Mesendoderm (in vitro differentiated cells): ENCODE measurements around the gene C1QC.

ENCODE experiments used
- DNase-seq: peaks from one replicate; pipeline ENCODE4 v3.0.0; 2013
- H2AK5ac ChIP-seq: 2 replicates; pipeline ENCODE4 v1.6.1; 2013; ENCODE audit warnings: low read length, inconsistent platforms
- H2BK120ac ChIP-seq: 2 replicates; pipeline ENCODE4 v1.6.1; 2013; ENCODE audit warnings: low read depth, mild to moderate bottlenecking, low read length, moderate library complexity, mixed read lengths
- H2BK15ac ChIP-seq: replicated peaks from 2 replicates; pipeline ENCODE4 v1.6.1; 2013; ENCODE audit warnings: low read depth, mild to moderate bottlenecking, moderate library complexity
- H2BK5ac ChIP-seq: 2 replicates; pipeline ENCODE4 v1.6.1; 2013; ENCODE audit warnings: low read length, inconsistent platforms
- H3K18ac ChIP-seq: 2 replicates; pipeline ENCODE4 v1.6.1; 2013; ENCODE audit warnings: mild to moderate bottlenecking, low read length, mixed read lengths
- H3K23ac ChIP-seq: one replicate; pipeline ENCODE4 v1.6.1; 2013; ENCODE audit warnings: low read length
- H3K27ac ChIP-seq: 2 replicates; pipeline ENCODE4 v1.5.1; 2013; ENCODE audit warnings: low read depth, mild to moderate bottlenecking, inconsistent platforms, low read length, moderate library complexity
- H3K27me3 ChIP-seq: 2 replicates; pipeline ENCODE4 v1.6.1; 2013; ENCODE audit warnings: low read length, control low read depth, mild to moderate bottlenecking, inconsistent platforms; ENCODE audit not compliant: insufficient read depth, poor library complexity
- H3K36me3 ChIP-seq: 2 replicates; pipeline ENCODE4 v1.6.1; 2013; ENCODE audit warnings: low read length, inconsistent platforms; ENCODE audit not compliant: control insufficient read depth, insufficient read depth
- H3K4ac ChIP-seq: one replicate; pipeline ENCODE4 v1.6.1; 2013; ENCODE audit warnings: low read depth, mild to moderate bottlenecking, low read length, moderate library complexity
- H3K4me1 ChIP-seq: 2 replicates; pipeline ENCODE4 v1.6.1; 2013; ENCODE audit warnings: low read depth, low read length, inconsistent platforms; ENCODE audit not compliant: control insufficient read depth
- H3K4me2 ChIP-seq: 2 replicates; pipeline ENCODE4 v1.6.1; 2013; ENCODE audit warnings: low read length
- H3K4me3 ChIP-seq: 2 replicates; pipeline ENCODE4 v1.5.1; 2013; ENCODE audit warnings: mild to moderate bottlenecking, low read length
- H3K56ac ChIP-seq: one replicate; pipeline ENCODE4 v1.6.1; 2013; ENCODE audit warnings: low read length
- H3K79me1 ChIP-seq: 2 replicates; pipeline ENCODE4 v1.6.1; 2013; ENCODE audit warnings: low read length, inconsistent platforms
- H3K79me2 ChIP-seq: 2 replicates; pipeline ENCODE4 v1.6.1; 2013; ENCODE audit warnings: mild to moderate bottlenecking, low read length; ENCODE audit not compliant: control insufficient read depth, insufficient read depth
- H3K9ac ChIP-seq: 2 replicates; pipeline ENCODE4 v1.6.1; 2013; ENCODE audit warnings: low read length, inconsistent platforms
- H4K5ac ChIP-seq: one replicate; pipeline ENCODE4 v1.6.1; 2013; ENCODE audit warnings: low read length
- H4K8ac ChIP-seq: one replicate; pipeline ENCODE4 v1.6.1; 2013; ENCODE audit warnings: low read depth, mild to moderate bottlenecking, control low read depth, low read length, moderate library complexity
- WGBS: extraction: QIAGEN DNeasy Blood & Tissue Kit; methylation state at CpG from one replicate; pipeline ENCODE4 v1.1.7; 2013; ENCODE audit warnings: low lambda C conversion rate, missing lambda C conversion rate; ENCODE audit not compliant: insufficient coverage; ENCODE audit errors: extremely low coverage; 5-methylcytosine and 5-hydroxymethylcytosine counted together

The C1QC gene

GRCh38 chr1:22629886-22630285 lies 13.5 kb upstream of the C1QC start:
- no peak overlapping the region for H2BK120ac ChIP-seq
- no peak overlapping the region for H3K56ac ChIP-seq
- no peak overlapping the region for H3K4me3 ChIP-seq
- H3K18ac ChIP-seq, result no peak overlapping the region
- no peak overlapping the region for H2BK5ac ChIP-seq
- no peak overlapping the region for H4K5ac ChIP-seq
- H2AK5ac ChIP-seq, result no peak overlapping the region
- H2BK15ac ChIP-seq, result no peak overlapping the region
- no CpG with 5 or more reads among the region's 2 CpGs for WGBS
- no peaks in the 10 kb centered on the region for H3K79me2 ChIP-seq
- H3K4me2 ChIP-seq, result no peak overlapping the region
- no peak overlapping the region for H3K23ac ChIP-seq
- no peaks in the 10 kb centered on the region for H3K79me1 ChIP-seq
- H3K27ac ChIP-seq, result no peak overlapping the region
- peaks cover 4% of the 10 kb centered on the region for H3K4me1 ChIP-seq
- DNase-seq, result no peak
- H3K9ac ChIP-seq, result no peak overlapping the region
- H4K8ac ChIP-seq, result no peak overlapping the region
- H3K4ac ChIP-seq, result no peak overlapping the region
- no peaks in the 10 kb centered on the region for H3K36me3 ChIP-seq
- H3K27me3 ChIP-seq, result no peaks in the 10 kb centered on the region

DNA sequence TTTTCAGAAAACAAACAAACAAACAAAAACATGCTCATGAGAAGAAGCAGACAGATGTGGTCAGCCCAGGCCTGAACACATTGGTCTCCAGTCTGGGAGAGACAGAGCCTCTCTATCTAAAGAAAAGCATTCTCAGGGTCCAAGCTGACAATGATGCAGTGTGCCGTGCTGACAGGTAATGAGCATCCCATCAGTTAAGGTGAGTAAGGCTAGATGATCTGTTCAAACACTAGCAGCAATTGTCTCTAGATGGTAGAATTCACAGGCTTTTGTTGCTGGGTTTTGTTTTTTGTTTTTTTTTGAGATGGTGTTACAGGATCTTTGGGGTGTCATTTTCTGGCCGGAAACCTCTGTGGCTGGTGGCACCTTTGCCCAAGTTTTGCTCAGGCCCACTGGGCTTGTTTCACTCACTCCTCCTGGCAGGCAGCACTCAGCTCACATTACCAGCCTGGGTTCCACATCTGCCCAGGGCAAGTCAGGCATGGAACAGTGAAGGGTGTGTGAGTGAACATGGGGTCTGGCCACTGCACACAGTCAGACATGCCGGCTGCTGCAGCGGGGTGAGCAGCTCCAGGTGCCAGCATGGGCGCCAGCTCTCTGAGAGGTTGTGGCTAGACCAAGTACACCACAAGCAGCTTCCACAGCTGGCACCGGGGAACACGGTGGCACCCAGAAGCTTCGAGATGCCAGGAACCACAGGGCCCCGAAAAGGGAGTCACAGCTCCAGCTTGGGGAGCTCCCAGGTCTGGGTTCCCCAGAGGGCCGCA lies 9.6 kb upstream of the C1QC start:
- Histone ChIP-seq H2BK15ac (no peak overlapping the region), H3K79me2 (no peaks in the 10 kb centered on the region), H2AK5ac (no peak overlapping the region), H3K79me1 (no peaks in the 10 kb centered on the region), H4K5ac (no peak overlapping the region), H3K9ac (no peak overlapping the region), H3K27ac (no peak overlapping the region), H3K56ac (no peak overlapping the region), H2BK120ac (no peak overlapping the region), H3K4ac (no peak overlapping the region), H3K4me1 (peaks cover 4% of the 10 kb centered on the region), H3K18ac (no peak overlapping the region), H3K4me2 (no peak overlapping the region), H2BK5ac (no peak overlapping the region), H3K23ac (no peak overlapping the region), H3K4me3 (no peak overlapping the region), H3K36me3 (no peaks in the 10 kb centered on the region), H4K8ac (no peak overlapping the region), H3K27me3 (no peaks in the 10 kb centered on the region)
- no CpG with 5 or more reads among the region's 10 CpGs for WGBS
- DNase-seq, result no peak

DNA sequence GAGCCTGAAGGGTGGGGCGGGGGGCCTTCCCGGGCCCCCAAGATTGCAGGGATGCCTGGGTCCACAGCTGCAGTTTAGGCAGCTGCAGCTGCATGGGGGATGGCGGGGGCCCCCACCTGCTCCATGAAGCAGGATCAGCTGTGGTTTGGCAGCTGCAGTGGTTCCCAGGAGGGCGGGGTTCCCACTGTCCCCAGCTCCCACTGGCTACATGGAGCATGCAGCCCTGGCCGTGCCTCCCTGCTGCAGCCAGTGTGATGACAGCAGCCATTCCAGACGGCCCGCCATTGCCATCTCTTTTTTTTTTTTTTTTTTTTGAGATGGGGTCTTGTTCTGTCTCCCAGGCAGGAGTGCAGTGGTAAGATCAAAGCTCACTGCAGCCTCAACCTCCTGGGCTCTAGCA lies 8.0 kb upstream of the C1QC start:
- H2BK5ac ChIP-seq, result no peak overlapping the region
- H3K4ac ChIP-seq, result no peak overlapping the region
- H3K4me2 ChIP-seq, result no peak overlapping the region
- H3K27ac ChIP-seq, result no peak overlapping the region
- no peak overlapping the region for H2AK5ac ChIP-seq
- no peak overlapping the region for H2BK120ac ChIP-seq
- H3K18ac ChIP-seq, result no peak overlapping the region
- DNase-seq, result no peak
- H2BK15ac ChIP-seq, result no peak overlapping the region
- H4K8ac ChIP-seq, result no peak overlapping the region
- H3K56ac ChIP-seq, result no peak overlapping the region
- no peaks in the 10 kb centered on the region for H3K36me3 ChIP-seq
- no peak overlapping the region for H3K9ac ChIP-seq
- no peaks in the 10 kb centered on the region for H3K4me1 ChIP-seq
- no peak overlapping the region for H3K23ac ChIP-seq
- H4K5ac ChIP-seq, result no peak overlapping the region
- H3K4me3 ChIP-seq, result no peak overlapping the region
- no peaks in the 10 kb centered on the region for H3K79me1 ChIP-seq
- WGBS, result no CpG with 5 or more reads among the region's 7 CpGs
- H3K79me2 ChIP-seq, result no peaks in the 10 kb centered on the region
- H3K27me3 ChIP-seq, result no peaks in the 10 kb centered on the region

DNA sequence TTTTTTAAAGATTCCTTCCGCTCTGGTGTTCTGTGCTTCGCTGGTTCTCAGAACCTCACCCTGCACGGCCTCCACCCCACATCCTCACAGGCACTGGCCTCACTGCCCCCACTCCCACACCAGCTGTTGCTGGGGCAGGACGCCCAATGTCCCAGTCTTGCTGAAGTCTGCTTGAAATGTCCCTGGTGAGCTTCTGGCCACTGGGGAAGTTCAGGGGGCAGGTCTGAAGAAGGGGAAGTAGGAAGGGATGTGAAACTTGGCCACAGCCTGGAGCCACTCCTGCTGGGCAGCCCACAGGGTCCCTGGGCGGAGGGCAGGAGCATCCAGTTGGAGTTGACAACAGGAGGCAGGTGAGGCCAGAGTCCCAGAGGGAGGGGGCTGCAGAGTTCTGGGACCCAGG lies 7.1 kb upstream of the C1QC start, which contains the start of gene C1QA:
Gene C1QA (plus strand): TSS at position 276 of the 400 bp plus-strand sequence. CDS start 989 bp downstream, outside the sequence.
- Histone ChIP-seq H3K27me3 (no peaks in the 10 kb centered on the region), H2AK5ac (no peak within 1 kb of the TSS), H3K18ac (no peak within 1 kb of the TSS), H3K4me3 (no peak within 1 kb of the TSS), H3K23ac (no peak within 1 kb of the TSS), H2BK5ac (no peak within 1 kb of the TSS), H4K8ac (no peak within 1 kb of the TSS), H3K9ac (no peak within 1 kb of the TSS), H2BK15ac (no peak within 1 kb of the TSS), H3K79me1 (no peaks in the 10 kb centered on the region), H4K5ac (no peak within 1 kb of the TSS), H3K4me1 (no peaks in the 10 kb centered on the region), H3K36me3 (no peaks in the 10 kb centered on the region), H2BK120ac (no peak within 1 kb of the TSS), H3K79me2 (no peaks in the 10 kb centered on the region), H3K4me2 (no peak within 1 kb of the TSS), H3K56ac (no peak within 1 kb of the TSS), H3K27ac (no peak within 1 kb of the TSS), H3K4ac (no peak within 1 kb of the TSS)
- no peak for DNase-seq
- WGBS, result no CpG with 5 or more reads among the region's 5 CpGs

DNA sequence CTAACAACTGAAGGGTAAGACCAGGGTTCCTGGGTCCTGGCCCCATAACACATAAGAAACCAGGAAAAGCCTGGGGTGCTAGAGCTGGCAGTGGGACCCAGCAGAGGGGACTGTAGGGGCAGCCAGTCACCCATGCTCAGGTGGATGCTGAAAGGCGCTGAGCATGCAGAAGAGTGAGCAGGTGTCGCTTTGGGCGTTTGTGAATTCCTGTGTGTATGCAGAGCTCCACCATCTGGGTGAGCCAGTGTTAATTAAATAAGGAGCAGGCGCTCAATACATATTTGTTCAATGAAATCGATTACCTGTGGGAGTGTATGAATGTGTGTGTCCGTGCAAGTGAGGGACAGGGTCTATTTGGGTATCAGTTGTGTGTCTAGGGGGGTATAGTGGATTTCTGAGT lies 6.5 kb upstream of the C1QC start:
- Histone ChIP-seq H3K9ac (no peak overlapping the region), H3K56ac (no peak overlapping the region), H3K4ac (no peak overlapping the region), H3K4me3 (no peak overlapping the region), H3K79me1 (no peaks in the 10 kb centered on the region), H3K27me3 (no peaks in the 10 kb centered on the region), H2BK15ac (no peak overlapping the region), H3K23ac (no peak overlapping the region), H3K79me2 (no peaks in the 10 kb centered on the region), H3K4me1 (no peaks in the 10 kb centered on the region), H2AK5ac (no peak overlapping the region), H4K8ac (no peak overlapping the region), H3K27ac (no peak overlapping the region), H2BK5ac (no peak overlapping the region), H2BK120ac (no peak overlapping the region), H3K36me3 (no peaks in the 10 kb centered on the region), H4K5ac (no peak overlapping the region), H3K4me2 (no peak overlapping the region), H3K18ac (no peak overlapping the region)
- DNase-seq, result no peak
- no CpG with 5 or more reads among the region's 6 CpGs for WGBS
